Ishikawa (cell line): ENCODE results near the gene USP32.

ENCODE experiments used
- CEBPB ChIP-seq: IDR thresholded peaks from 2 replicates; pipeline ENCODE4 v1.6.1; 2012
- CREB1 ChIP-seq: IDR thresholded peaks from 2 replicates; pipeline ENCODE4 v1.6.1; 2012; ENCODE audit warnings: low read depth
- EP300 ChIP-seq: IDR thresholded peaks from 2 replicates; pipeline ENCODE4 v1.6.1; 2012; ENCODE audit warnings: borderline replicate concordance
- MAX ChIP-seq: IDR thresholded peaks from 2 replicates; pipeline ENCODE4 v1.6.1; 2012
- NFIC ChIP-seq: IDR thresholded peaks from 2 replicates; pipeline ENCODE4 v1.6.1; 2012
- RAD21 ChIP-seq: IDR thresholded peaks from 2 replicates; pipeline ENCODE4 v1.6.1; 2012; ENCODE audit warnings: low read depth
- REST ChIP-seq: IDR thresholded peaks from 2 replicates; pipeline ENCODE4 v1.6.1; 2012; ENCODE audit warnings: low read depth, mild to moderate bottlenecking
- TAF1 ChIP-seq: IDR thresholded peaks from 2 replicates; pipeline ENCODE4 v1.6.1; 2012; ENCODE audit warnings: low read depth, mild to moderate bottlenecking
- USF1 ChIP-seq: IDR thresholded peaks from 2 replicates; pipeline ENCODE4 v1.6.1; 2012
- YY1 ChIP-seq: IDR thresholded peaks from 2 replicates; pipeline ENCODE4 v1.6.1; 2012; ENCODE audit warnings: low read depth
- ZBTB7A ChIP-seq: IDR thresholded peaks from 2 replicates; pipeline ENCODE4 v1.6.1; 2012; ENCODE audit warnings: low read depth

- TF ChIP-seq EP300 (no peak), MAX (no peak), CREB1 (no peak), ZBTB7A (no peak), CEBPB (no peak), YY1 (no peak), REST (no peak), TAF1 (no peak), NFIC (no peak), RAD21 (no peak), USF1 (no peak)
These were observed 32.5 kb downstream of the USP32 start for GRCh38 chr17:60359415-60359814.
